Measurements from ENCODE around the gene ROCK2. TPM values are rescaled to one million over a fixed set of nuclear protein-coding genes. Genes with fewer than 3 reads are reported as not detected.
A peak's percentile ranks its signal among the peaks of the same experiment; 100 is the strongest.

The ROCK2 gene
- total and polyA plus RNA-seq, 9 of the 15 experiments (the other 6 are each of a cell fraction or from before 2014, with no cell fraction given) = 4.9 to 30.6 (median 14.3) TPM

- no peak for TF ChIP-seq ID3 (CRISPR knock-in tag; IDR thresholded peaks at IDR 0.05)
- TF ChIP-seq ID3 (tag; IDR thresholded peaks at IDR 0.05) = peak; percentile 91
- TF ChIP-seq CGGBP1 (CRISPR knock-in tag; IDR thresholded peaks at IDR 0.05) = no peak
- TF ChIP-seq POLR2AphosphoS5 (IDR thresholded peaks at IDR 0.05; ENCODE audit: control insufficient read depth, insufficient read depth, low read depth, low read length) = peak; percentile 90
- TF ChIP-seq PTRF (tag; IDR thresholded peaks at IDR 0.05) = no peak
- TF ChIP-seq CREB3 (tag; conservative IDR thresholded peaks at IDR 0.05; ENCODE audit: low read depth) = no peak
- no peak for TF ChIP-seq SMC3 (conservative IDR thresholded peaks at IDR 0.05; ENCODE audit: insufficient read depth, low read depth, low read length)
- no peak for TF ChIP-seq MIER1 (IDR thresholded peaks at IDR 0.05; ENCODE audit: low read depth)
- TF ChIP-seq CBX3 (IDR thresholded peaks at IDR 0.05; ENCODE audit: borderline replicate concordance in 1 of 2, low read length in 2 of 2) = no peak
- peak; percentile 68; the same call in 1 of the 2 replicates for TF ChIP-seq ZBTB9 (CRISPR knock-in tag; IDR thresholded peaks at IDR 0.05)
- TF ChIP-seq HDAC8 (tag; IDR thresholded peaks at IDR 0.05) = no peak
- no peak for TF ChIP-seq ZNF589 (CRISPR knock-in tag; IDR thresholded peaks at IDR 0.05; ENCODE audit: low read depth)
- TF ChIP-seq ZFPM2 (CRISPR knock-in tag; IDR thresholded peaks at IDR 0.05) = no peak
- TF ChIP-seq REST (IDR thresholded peaks at IDR 0.05; ENCODE audit: borderline replicate concordance) = 0 out of 2 replicates have a peak, but pooled peaks have one; percentile 12
- TF ChIP-seq REST (CRISPR knock-in tag; IDR thresholded peaks at IDR 0.05; ENCODE audit: low read depth) = no peak
- no peak for TF ChIP-seq NR0B1 (IDR thresholded peaks at IDR 0.05; ENCODE audit: partially characterized antibody)
Observed at GRCh38 chr2:11279398-11279797, 65.0 kb downstream of the ROCK2 start (continued).
